H9 (cell line): ENCODE results near the gene GABBR2. TPM values are rescaled to one million over a fixed set of nuclear protein-coding genes. Genes with fewer than 3 reads are reported as not detected.

ENCODE experiments used
- DNase-seq: peaks from one replicate; pipeline ENCODE4 v3.0.0-alpha.2; 2017
- H2AFZ ChIP-seq: one replicate; pipeline ENCODE4 v1.6.1; 2013; ENCODE audit warnings: mild to moderate bottlenecking, low read length, control low read depth, moderate library complexity
- H2AK5ac ChIP-seq: 2 replicates; pipeline ENCODE4 v1.6.1; 2013; ENCODE audit warnings: low read length, control low read depth, mixed read lengths; ENCODE audit not compliant: insufficient read length
- H2BK120ac ChIP-seq: one replicate; pipeline ENCODE4 v1.6.1; 2013; ENCODE audit warnings: low read depth, mild to moderate bottlenecking, low read length, control low read depth, inconsistent platforms; ENCODE audit not compliant: poor library complexity, severe bottlenecking
- H2BK12ac ChIP-seq: 2 replicates; pipeline ENCODE4 v1.6.1; 2013; ENCODE audit warnings: low read length, control low read depth, mixed read lengths, low read depth; ENCODE audit not compliant: insufficient read length
- H2BK15ac ChIP-seq: 2 replicates; pipeline ENCODE4 v1.6.1; 2013; ENCODE audit warnings: low read depth, low read length, control low read depth
- H2BK20ac ChIP-seq: one replicate; pipeline ENCODE4 v1.6.1; 2013; ENCODE audit warnings: low read depth, mild to moderate bottlenecking, low read length, control low read depth, inconsistent platforms; ENCODE audit not compliant: poor library complexity, severe bottlenecking
- H2BK5ac ChIP-seq: 2 replicates; pipeline ENCODE4 v1.6.1; 2013; ENCODE audit warnings: low read length, control low read depth, mixed read lengths; ENCODE audit not compliant: insufficient read length
- H3K14ac ChIP-seq: 2 replicates; pipeline ENCODE4 v1.6.1; 2013; ENCODE audit warnings: low read length, control low read depth; ENCODE audit not compliant: insufficient read depth
- H3K18ac ChIP-seq: 2 replicates; pipeline ENCODE4 v1.6.1; 2013; ENCODE audit warnings: low read depth, mild to moderate bottlenecking, mixed read lengths, low read length, control low read depth; ENCODE audit not compliant: insufficient read length
- H3K23ac ChIP-seq: 2 replicates; pipeline ENCODE4 v1.6.1; 2013; ENCODE audit warnings: low read length, control low read depth, mixed read lengths, low read depth; ENCODE audit not compliant: insufficient read length
- H3K23me2 ChIP-seq: 2 replicates; pipeline ENCODE4 v1.6.1; 2013; ENCODE audit warnings: low read depth, mild to moderate bottlenecking, mixed read lengths, low read length, control low read depth; ENCODE audit not compliant: insufficient read length, poor library complexity, severe bottlenecking
- H3K27ac ChIP-seq: 2 replicates; pipeline ENCODE4 v1.5.1; 2013; ENCODE audit warnings: low read length, control low read depth, mixed read lengths, low read depth; ENCODE audit not compliant: insufficient read length
- H3K27me3 ChIP-seq: 2 replicates; pipeline ENCODE4 v1.6.1; 2013; ENCODE audit warnings: low read length, control low read depth, inconsistent platforms; ENCODE audit not compliant: insufficient read depth
- H3K4ac ChIP-seq: 2 replicates; pipeline ENCODE4 v1.6.1; 2013; ENCODE audit warnings: low read depth, mild to moderate bottlenecking, control low read depth, inconsistent platforms, low read length, moderate library complexity
- H3K4me1 ChIP-seq: 2 replicates; pipeline ENCODE4 v1.6.1; 2013; ENCODE audit warnings: low read length, control low read depth, inconsistent platforms; ENCODE audit not compliant: insufficient read depth
- H3K4me2 ChIP-seq: 2 replicates; pipeline ENCODE4 v1.6.1; 2013; ENCODE audit warnings: low read length, control low read depth, mixed read lengths; ENCODE audit not compliant: insufficient read length, insufficient read depth
- H3K56ac ChIP-seq: 2 replicates; pipeline ENCODE4 v1.6.1; 2013; ENCODE audit warnings: low read depth, mild to moderate bottlenecking, mixed read lengths, low read length, control low read depth; ENCODE audit not compliant: insufficient read length
- H3K79me1 ChIP-seq: 2 replicates; pipeline ENCODE4 v1.6.1; 2013; ENCODE audit warnings: low read depth, mild to moderate bottlenecking, moderate library complexity, low read length, control low read depth, inconsistent platforms; ENCODE audit not compliant: insufficient read depth, poor library complexity, severe bottlenecking
- H3K79me2 ChIP-seq: 2 replicates; pipeline ENCODE4 v1.6.1; 2013; ENCODE audit warnings: low read length, control low read depth, inconsistent platforms; ENCODE audit not compliant: insufficient read depth
- H3K9ac ChIP-seq: 2 replicates; pipeline ENCODE4 v1.6.1; 2013; ENCODE audit warnings: low read length, control low read depth, mixed read lengths; ENCODE audit not compliant: insufficient read length; ENCODE audit errors: extremely low read depth
- H3K9me3 ChIP-seq: one replicate; pipeline ENCODE4 v1.6.1; 2013; ENCODE audit warnings: low read depth, low read length, inconsistent platforms; ENCODE audit not compliant: control insufficient read depth
- H3T11ph ChIP-seq: one replicate; pipeline ENCODE4 v1.6.1; 2013; ENCODE audit warnings: mild to moderate bottlenecking, low read length, control low read depth, inconsistent platforms
- H4K20me1 ChIP-seq: one replicate; pipeline ENCODE4 v1.6.1; 2013; ENCODE audit not compliant: control insufficient read depth, insufficient read length, insufficient read depth
- H4K5ac ChIP-seq: 2 replicates; pipeline ENCODE4 v1.6.1; 2013; ENCODE audit warnings: low read depth, mild to moderate bottlenecking, mixed read lengths, low read length, control low read depth; ENCODE audit not compliant: insufficient read length
- H4K8ac ChIP-seq: replicated peaks from 2 replicates; pipeline ENCODE4 v1.6.1; 2013; ENCODE audit warnings: low read length, control low read depth, mixed read lengths, low read depth; ENCODE audit not compliant: insufficient read length
- H4K91ac ChIP-seq: 2 replicates; pipeline ENCODE4 v1.6.1; 2013; ENCODE audit warnings: low read depth, mild to moderate bottlenecking, moderate library complexity, mixed read lengths, low read length, control low read depth; ENCODE audit not compliant: insufficient read length
- H3K27ac Mint-ChIP-seq, 3 experiments: 2 replicates in 2 of 3; 3 replicates in 1 of 3; pipeline ENCODE4 v1.8.0; 2020 to 2021; ENCODE audit warnings: mixed read lengths in 3 of 3, mild to moderate bottlenecking in 1 of 3, moderate library complexity in 1 of 3
- H3K27me3 Mint-ChIP-seq: 2 replicates; pipeline ENCODE4 v1.8.0; 2021; ENCODE audit warnings: low read depth, mild to moderate bottlenecking, moderate library complexity, mixed read lengths
- H3K36me3 Mint-ChIP-seq, 3 experiments: 2 replicates in 2 of 3; 3 replicates in 1 of 3; pipeline ENCODE4 v1.8.0; 2020 to 2021; ENCODE audit warnings: low read depth in 3 of 3, mixed read lengths in 3 of 3; ENCODE audit not compliant: insufficient read depth in 1 of 3
- H3K4me1 Mint-ChIP-seq, 2 experiments: 2 replicates each; pipeline ENCODE4 v1.8.0; 2020; ENCODE audit warnings: mixed read lengths in 2 of 2
- H3K4me3 Mint-ChIP-seq, 2 experiments: 2 replicates in 1 of 2; 3 replicates in 1 of 2; pipeline ENCODE4 v1.8.0; 2020 to 2021; ENCODE audit warnings: mild to moderate bottlenecking in 2 of 2, mixed read lengths in 2 of 2, moderate library complexity in 1 of 2
- H3K9me3 Mint-ChIP-seq, 2 experiments: 2 replicates in 1 of 2; 3 replicates in 1 of 2; pipeline ENCODE4 v1.8.0; 2020; ENCODE audit warnings: mild to moderate bottlenecking in 2 of 2, mixed read lengths in 2 of 2, moderate library complexity in 1 of 2
- WGBS: extraction: QIAGEN DNeasy Blood & Tissue Kit; methylation state at CpG from one replicate; pipeline ENCODE4 v1.1.7; 2013; ENCODE audit warnings: missing lambda C conversion rate, low lambda C conversion rate, mixed read lengths; ENCODE audit not compliant: insufficient read length; ENCODE audit errors: extremely low coverage; 5-methylcytosine and 5-hydroxymethylcytosine counted together
- total RNA-seq: library from RNA; stranded (reverse); gene quantifications from 2 replicates; pipeline ENCODE4 v1.2.1, GENCODE V29; 2021
- TF ChIP-seq, protein P1 (sequence below): fragments of 200-600 bp; sonication (generic); conservative IDR thresholded peaks from 3 replicates; pipeline ENCODE4 v1.8.0; 2021; ENCODE audit warnings: antibody characterized with exemption, mild to moderate bottlenecking

GABBR2 gene
- total RNA-seq, 1 experiment from 2014 or later: 0.66 TPM

DNA sequence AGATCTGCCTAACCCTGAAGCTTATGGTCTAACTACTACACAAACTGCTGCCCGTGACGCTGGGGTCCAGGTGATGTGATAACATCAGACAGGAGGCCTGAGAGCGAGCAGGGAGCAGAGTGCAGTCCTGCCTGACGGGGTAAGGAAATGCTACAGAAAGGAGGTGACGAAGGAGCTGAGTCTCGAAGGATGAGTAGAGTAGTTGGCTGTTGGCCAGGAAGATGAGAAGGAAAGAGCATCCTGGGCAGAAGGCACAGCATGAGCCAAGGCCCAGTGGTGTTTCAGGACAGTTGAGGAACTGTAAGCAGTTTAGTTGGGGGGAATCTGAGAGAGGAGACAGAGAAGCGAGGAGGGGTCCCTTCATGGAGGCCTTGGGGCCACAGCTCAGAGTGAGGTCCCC is 317.3 kb downstream of the GABBR2 start:
- H2AFZ ChIP-seq: no peak overlapping the region
- WGBS: no CpG with 5 or more reads among the region's 7 CpGs
- H3K36me3 Mint-ChIP-seq: no peaks in the 10 kb centered on the region

More for the DNA sequence above, 317.3 kb downstream of the GABBR2 start:
- H4K91ac ChIP-seq: no peak overlapping the region
- no peak overlapping the region for H3K18ac ChIP-seq
- no peak overlapping the region for H2BK15ac ChIP-seq
- H3K14ac ChIP-seq: no peak overlapping the region; the same call in 1 of the 2 replicates
- Mint-ChIP-seq H3K27me3 (peaks cover 7% of the 10 kb centered on the region), H3K4me1 (peaks cover 16 to 21% of the 10 kb centered on the region in 2 experiments), H3K9me3 (no peaks in the 10 kb centered on the region; a peak in 1 of 5 replicates), H3K4me3 (no peak overlapping the region), H3K27ac (peak overlapping the region in 1 of 3 experiments; percentile 11; a peak in 2 of 7 replicates)
- no peak overlapping the region for H3K9ac ChIP-seq
- DNase-seq: no peak
- no peak overlapping the region for H3T11ph ChIP-seq
- H3K79me1 ChIP-seq: no peaks in the 10 kb centered on the region
- no peak overlapping the region for H2BK12ac ChIP-seq
- no peak overlapping the region for H3K23ac ChIP-seq
- no peaks in the 10 kb centered on the region for H3K27me3 ChIP-seq
- H4K20me1 ChIP-seq: no peaks in the 10 kb centered on the region
- TF ChIP-seq, protein P1, sequence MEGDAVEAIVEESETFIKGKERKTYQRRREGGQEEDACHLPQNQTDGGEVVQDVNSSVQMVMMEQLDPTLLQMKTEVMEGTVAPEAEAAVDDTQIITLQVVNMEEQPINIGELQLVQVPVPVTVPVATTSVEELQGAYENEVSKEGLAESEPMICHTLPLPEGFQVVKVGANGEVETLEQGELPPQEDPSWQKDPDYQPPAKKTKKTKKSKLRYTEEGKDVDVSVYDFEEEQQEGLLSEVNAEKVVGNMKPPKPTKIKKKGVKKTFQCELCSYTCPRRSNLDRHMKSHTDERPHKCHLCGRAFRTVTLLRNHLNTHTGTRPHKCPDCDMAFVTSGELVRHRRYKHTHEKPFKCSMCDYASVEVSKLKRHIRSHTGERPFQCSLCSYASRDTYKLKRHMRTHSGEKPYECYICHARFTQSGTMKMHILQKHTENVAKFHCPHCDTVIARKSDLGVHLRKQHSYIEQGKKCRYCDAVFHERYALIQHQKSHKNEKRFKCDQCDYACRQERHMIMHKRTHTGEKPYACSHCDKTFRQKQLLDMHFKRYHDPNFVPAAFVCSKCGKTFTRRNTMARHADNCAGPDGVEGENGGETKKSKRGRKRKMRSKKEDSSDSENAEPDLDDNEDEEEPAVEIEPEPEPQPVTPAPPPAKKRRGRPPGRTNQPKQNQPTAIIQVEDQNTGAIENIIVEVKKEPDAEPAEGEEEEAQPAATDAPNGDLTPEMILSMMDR: no peak
- no peak overlapping the region for H4K5ac ChIP-seq
- H3K9me3 ChIP-seq: no peaks in the 10 kb centered on the region
- no peak overlapping the region for H3K56ac ChIP-seq
- H3K4me1 ChIP-seq: peaks cover 6% of the 10 kb centered on the region; the same call in 1 of the 2 replicates
- H2AK5ac ChIP-seq: no peak overlapping the region
- no peaks in the 10 kb centered on the region for H3K79me2 ChIP-seq
- H2BK5ac ChIP-seq: no peak overlapping the region
- no peak overlapping the region for H2BK20ac ChIP-seq
- no peaks in the 10 kb centered on the region for H3K23me2 ChIP-seq
- H3K4me2 ChIP-seq: no peak overlapping the region
- H3K4ac ChIP-seq: no peak overlapping the region
- H3K27ac ChIP-seq: no peak overlapping the region
- H2BK120ac ChIP-seq: no peak overlapping the region
- H4K8ac ChIP-seq: no peak overlapping the region
